ENCODE results near the gene PIK3AP1.
"Not testable (repeated sequence)": the region's sequence is repeated elsewhere in the genome, so short reads cannot be mapped to it uniquely, and the experiment has no call there.

Gene PIK3AP1

DNA sequence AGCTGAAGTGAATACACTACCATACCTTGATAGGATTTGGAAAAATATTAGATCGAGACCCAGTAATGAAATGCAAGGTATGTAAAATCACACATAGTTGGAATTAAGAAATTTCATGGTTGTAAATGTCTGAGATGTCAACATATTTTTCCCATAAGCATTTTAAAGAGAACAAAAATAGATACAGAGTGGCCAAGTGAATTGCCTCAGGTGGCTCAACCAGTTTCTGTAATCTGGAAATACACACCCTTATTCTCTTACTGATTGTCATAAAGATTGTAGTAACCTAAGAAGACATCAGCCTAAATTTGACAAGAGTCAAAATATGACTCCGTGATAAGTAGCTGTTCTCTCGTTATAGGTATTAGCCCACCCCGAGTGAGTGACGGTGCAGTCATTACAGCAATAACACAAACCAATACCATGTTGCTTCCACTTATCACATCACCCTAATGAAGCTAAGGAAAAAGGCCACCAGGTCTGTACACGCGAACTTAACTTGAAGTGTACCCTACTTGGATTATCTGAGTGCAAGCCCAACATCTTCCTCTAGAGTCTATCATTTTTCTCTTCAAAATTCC is 23.4 kb downstream of the PIK3AP1 start:
- no peak for DNase-seq (ENCODE audit: low read depth in 2 of 2, low spot score in 1 of 2)

- DNase-seq (ENCODE audit: low read depth in 2 of 2, low spot score in 1 of 2), result no peak
Observed at GRCh38 chr10:96695975-96696634, 24.2 kb downstream of the PIK3AP1 start.

DNA sequence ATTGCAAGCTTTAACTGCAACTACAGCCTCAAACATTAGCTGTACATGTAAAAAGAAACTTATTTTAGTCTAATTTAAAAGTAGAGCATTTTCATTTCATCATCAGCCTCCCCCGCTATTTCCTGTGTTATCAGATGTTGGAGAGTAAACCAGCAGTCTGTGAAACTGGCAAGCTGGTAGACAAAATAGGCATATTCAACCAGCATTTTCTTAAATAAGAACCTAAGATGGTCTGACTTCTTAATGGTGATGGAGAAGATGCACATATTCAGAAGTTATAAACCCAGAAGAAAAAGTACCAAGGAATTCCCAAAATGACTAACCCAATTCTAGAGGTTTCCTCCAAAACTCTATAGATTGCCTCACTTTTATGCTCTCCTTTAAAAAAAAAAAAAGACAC is 24.9 kb downstream of the PIK3AP1 start:
- no peak for DNase-seq (ENCODE audit: low read depth in 2 of 2, low spot score in 1 of 2)

GRCh38 chr10:96693431-96693830 is 26.9 kb downstream of the PIK3AP1 start:
- DNase-seq (ENCODE audit: low read depth in 2 of 2, low spot score in 1 of 2), result no peak

GRCh38 chr10:96692427-96692826 is 27.9 kb downstream of the PIK3AP1 start:
- DNase-seq (ENCODE audit: low read depth in 2 of 2, low spot score in 1 of 2), result no peak

DNA sequence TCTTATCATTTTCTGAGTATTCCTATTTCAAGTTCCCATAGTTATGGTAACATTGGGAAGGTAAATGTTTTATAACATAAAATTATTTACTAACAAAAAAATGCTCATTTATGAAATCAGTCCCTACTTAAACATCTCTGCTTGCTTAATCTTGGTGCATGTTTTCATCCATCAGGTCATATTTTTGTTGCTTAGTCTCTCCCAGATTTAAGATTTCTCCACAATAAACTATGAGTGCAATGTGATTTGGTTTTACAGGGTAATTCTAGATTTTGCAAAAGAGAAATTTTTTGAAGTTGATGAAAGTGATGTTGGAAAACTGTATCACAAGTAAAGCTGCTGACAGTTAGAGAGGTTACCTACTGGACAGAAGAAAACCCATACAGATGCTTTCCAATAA is 28.6 kb downstream of the PIK3AP1 start:
- DNase-seq (ENCODE audit: low read depth in 2 of 2, low spot score in 1 of 2), result no peak

- DNase-seq (ENCODE audit: low read depth in 2 of 2, low spot score in 1 of 2), result no peak
Observed at GRCh38 chr10:96690755-96691730, 29.3 kb downstream of the PIK3AP1 start.

- no peak for DNase-seq (ENCODE audit: low read depth in 2 of 2, low spot score in 1 of 2)
Observed at GRCh38 chr10:96688789-96689188, 31.5 kb downstream of the PIK3AP1 start.

DNA sequence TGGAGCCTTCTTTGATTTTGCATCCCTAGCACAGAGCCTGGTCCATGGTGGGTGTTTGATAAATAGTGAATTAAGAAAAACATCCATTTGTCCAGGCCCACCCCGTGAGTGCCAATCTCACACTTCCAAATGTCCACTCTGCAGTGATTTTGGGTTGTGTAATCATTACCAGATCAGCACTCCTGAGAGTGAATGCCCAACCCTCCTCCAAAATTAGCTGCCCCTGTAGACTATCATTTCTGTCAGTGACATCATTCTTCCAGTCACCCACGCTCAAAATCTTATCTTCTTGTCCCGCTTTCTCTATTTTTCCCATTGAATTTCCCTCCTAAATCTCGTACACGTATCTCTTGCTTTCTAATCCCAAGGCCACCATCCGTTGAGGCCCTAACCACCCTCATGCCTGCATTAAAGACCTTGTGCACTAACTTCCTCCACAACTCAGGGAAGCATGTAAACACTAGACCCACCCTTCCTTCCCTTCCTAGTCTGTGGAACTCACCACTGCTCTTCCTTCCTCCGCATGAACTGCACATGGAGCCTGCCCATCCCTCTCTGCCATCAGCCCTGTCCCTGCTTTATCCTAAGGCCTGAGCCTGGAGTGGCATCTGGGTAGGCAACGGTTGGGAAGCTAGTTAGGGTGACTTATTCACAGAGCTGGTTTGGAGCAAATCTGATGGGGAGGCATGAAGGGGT is 32.8 kb downstream of the PIK3AP1 start:
- no peak for DNase-seq (ENCODE audit: low read depth in 2 of 2, low spot score in 1 of 2)

- DNase-seq (ENCODE audit: low read depth in 2 of 2, low spot score in 1 of 2), result no peak
Observed at GRCh38 chr10:96686514-96686913, 33.8 kb downstream of the PIK3AP1 start.

DNA sequence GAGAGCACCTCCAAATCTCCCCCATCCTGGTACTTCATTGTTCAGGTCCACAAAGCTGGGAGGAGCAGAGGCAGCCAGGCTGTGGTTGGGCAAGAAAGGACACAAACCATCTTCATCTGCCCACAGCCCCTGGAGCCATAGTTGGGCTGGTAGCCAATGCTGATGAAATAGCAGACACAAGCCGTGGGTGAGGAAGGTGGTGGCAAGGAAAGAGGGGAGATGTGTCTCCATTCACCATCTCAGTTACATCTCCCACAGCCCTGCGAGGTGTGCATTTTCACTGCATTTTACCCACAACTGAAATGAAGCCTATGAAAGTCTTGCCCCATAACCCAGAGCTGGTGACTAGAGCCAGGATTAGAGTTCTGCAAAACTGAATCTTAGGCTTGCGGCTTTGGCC is 35.0 kb downstream of the PIK3AP1 start:
- DNase-seq (ENCODE audit: low read depth in 2 of 2, low spot score in 1 of 2), result no peak

- no peak for DNase-seq (ENCODE audit: low read depth in 2 of 2, low spot score in 1 of 2)
Observed at GRCh38 chr10:96684826-96685225, 35.5 kb downstream of the PIK3AP1 start.

DNA sequence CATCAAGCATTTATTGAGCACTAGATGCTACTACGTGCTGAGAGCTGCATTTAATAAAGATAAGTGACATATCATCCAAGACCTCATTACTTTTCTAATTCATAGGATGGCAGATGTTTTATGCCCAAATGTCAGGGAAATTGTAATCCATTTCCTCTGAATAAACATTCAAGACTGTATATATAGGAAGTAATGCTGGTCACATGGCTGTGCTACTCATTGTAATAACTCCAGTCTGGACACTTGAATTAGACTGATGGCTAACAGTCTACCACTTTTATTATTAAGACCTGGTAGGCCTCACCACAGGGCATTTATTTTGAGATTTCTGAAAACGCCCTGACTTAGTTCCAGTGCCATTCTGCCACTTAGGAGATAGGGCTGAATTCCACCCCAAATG is 36.6 kb downstream of the PIK3AP1 start:
- DNase-seq (ENCODE audit: low read depth in 2 of 2, low spot score in 1 of 2), result no peak

DNA sequence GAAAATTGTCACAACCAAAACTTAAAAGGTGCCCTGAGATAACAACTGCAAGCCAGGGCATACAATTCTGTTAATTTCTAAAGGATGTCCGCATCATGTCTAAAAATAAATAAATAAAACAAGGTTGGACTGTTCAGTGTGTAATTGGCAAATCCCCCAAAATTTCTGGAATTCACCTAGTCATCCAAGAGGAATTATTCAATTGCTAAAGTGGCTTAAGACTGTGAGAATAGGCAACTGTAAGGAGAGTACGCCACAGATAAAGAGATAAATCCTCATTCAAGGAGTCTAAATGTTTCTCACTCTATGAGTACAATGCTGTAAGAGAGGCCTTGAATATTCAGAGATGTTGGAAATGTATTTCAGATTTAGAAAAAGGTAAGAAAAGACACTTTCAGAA is 37.2 kb downstream of the PIK3AP1 start:
- DNase-seq (ENCODE audit: low read depth in 2 of 2, low spot score in 1 of 2), result no peak

- no peak for DNase-seq (ENCODE audit: low read depth in 2 of 2, low spot score in 1 of 2)
Observed at GRCh38 chr10:96681524-96681923, 38.8 kb downstream of the PIK3AP1 start.

GRCh38 chr10:96680463-96680862 is 39.9 kb downstream of the PIK3AP1 start:
- DNase-seq (ENCODE audit: low read depth in 2 of 2, low spot score in 1 of 2), result not testable (repeated sequence)

GRCh38 chr10:96678725-96679124 is 41.6 kb downstream of the PIK3AP1 start:
- no peak for DNase-seq (ENCODE audit: low read depth in 2 of 2, low spot score in 1 of 2)

- DNase-seq (ENCODE audit: low read depth in 2 of 2, low spot score in 1 of 2), result no peak
Observed at GRCh38 chr10:96676272-96677112, 43.8 kb downstream of the PIK3AP1 start.

DNA sequence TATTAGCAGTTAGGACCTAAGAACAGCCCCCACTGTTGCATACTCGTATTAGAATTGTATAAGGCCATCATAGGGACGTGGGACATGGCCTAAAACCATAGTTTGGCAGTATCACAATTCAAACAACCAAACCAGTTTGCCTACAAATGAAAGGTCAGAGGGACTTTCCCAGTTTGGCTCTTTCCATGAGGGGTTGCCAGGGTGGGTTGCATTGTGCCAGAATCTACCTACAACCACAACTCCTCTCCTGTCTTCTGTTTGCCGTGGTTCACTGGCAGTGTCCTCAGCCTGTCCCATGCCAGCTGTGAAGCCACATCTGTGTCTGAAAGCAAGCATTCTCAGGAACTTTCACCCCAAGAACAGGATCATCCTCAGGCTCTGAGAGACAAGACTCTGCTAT is 44.5 kb downstream of the PIK3AP1 start:
- no peak for DNase-seq (ENCODE audit: low read depth in 2 of 2, low spot score in 1 of 2)

DNA sequence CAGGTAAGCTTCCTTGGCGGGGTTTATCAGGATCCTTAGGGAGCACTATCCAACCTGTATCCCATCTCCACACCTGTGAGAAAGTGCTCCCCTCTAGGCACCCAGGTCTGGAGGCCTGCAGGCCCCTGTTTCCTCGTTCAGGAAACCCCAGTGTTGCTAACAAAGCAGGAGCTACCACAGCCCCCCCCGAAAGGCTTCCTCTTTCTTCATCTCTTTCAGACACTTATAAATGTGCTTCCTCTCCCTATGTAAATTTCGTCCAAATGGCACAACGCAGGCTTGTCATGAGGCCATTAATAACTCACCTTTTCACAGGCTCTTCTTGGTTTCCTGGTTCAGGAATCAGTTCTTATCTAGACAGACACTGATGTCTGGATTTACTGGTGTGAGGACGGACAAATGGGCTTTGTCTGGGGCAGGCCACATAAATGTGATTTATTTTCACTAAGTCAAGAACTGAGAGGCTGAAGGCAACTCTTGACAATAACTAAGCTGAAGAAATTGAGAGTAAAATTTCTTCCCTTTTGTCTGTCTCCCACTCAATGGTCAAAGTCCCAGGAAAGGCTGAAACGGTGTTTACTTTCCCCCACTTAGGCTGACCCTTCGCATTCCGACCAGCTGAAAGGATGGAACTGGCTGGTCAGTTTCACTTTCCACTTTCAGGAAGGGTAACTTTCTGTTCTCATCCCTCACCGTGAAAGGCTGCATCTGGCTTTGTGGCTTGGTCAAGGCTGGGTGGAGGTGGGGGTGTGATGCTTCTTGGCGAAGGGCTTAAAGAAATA is 46.8 kb downstream of the PIK3AP1 start:
- no peak for DNase-seq (ENCODE audit: low read depth in 2 of 2, low spot score in 1 of 2)
